Measurements from ENCODE around the gene TNPO2. TPM values are rescaled to one million over a fixed set of nuclear protein-coding genes. Genes with fewer than 3 reads are reported as not detected.

Gene TNPO2
- total and polyA plus RNA-seq, 2 experiments from 2014 or later, result 37.1 to 83.0 TPM

DNA sequence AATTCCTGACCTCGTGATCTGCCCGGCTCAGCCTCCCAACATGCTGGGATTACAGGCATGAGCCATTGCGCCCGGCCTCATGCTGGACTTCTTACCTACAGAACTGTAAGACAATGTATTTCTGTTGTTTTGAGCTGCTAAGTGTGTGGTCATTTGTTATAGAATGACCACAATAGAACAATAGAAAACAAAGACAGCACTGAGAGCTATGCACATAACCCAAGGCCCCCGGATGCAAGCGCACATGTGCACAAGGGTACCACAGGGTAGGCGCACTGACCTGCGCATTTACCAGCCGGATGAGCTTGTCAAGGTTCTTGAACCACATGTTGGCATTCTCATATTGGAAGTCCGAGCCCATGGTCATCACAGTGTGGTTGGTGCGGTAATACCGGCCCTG lies 62.8 kb downstream of the TNPO2 start (continued):
- TF ChIP-seq, protein P1, sequence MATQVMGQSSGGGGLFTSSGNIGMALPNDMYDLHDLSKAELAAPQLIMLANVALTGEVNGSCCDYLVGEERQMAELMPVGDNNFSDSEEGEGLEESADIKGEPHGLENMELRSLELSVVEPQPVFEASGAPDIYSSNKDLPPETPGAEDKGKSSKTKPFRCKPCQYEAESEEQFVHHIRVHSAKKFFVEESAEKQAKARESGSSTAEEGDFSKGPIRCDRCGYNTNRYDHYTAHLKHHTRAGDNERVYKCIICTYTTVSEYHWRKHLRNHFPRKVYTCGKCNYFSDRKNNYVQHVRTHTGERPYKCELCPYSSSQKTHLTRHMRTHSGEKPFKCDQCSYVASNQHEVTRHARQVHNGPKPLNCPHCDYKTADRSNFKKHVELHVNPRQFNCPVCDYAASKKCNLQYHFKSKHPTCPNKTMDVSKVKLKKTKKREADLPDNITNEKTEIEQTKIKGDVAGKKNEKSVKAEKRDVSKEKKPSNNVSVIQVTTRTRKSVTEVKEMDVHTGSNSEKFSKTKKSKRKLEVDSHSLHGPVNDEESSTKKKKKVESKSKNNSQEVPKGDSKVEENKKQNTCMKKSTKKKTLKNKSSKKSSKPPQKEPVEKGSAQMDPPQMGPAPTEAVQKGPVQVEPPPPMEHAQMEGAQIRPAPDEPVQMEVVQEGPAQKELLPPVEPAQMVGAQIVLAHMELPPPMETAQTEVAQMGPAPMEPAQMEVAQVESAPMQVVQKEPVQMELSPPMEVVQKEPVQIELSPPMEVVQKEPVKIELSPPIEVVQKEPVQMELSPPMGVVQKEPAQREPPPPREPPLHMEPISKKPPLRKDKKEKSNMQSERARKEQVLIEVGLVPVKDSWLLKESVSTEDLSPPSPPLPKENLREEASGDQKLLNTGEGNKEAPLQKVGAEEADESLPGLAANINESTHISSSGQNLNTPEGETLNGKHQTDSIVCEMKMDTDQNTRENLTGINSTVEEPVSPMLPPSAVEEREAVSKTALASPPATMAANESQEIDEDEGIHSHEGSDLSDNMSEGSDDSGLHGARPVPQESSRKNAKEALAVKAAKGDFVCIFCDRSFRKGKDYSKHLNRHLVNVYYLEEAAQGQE (IDR thresholded peaks at IDR 0.05; ENCODE audit: unreplicated experiment), result no peak
- TF ChIP-seq STAT1 (IDR thresholded peaks at IDR 0.05; ENCODE audit: unreplicated experiment) (no peak), JUNB (IDR thresholded peaks at IDR 0.05; ENCODE audit: unreplicated experiment) (no peak), CREB1 (CRISPR knock-in tag; IDR thresholded peaks at IDR 0.05; ENCODE audit: low read depth) (no peak), POLR2AphosphoS5 (IDR thresholded peaks at IDR 0.05; ENCODE audit: low read depth) (no peak), ZNF114 (CRISPR knock-in tag; IDR thresholded peaks at IDR 0.05) (no peak), EZH2 (IDR thresholded peaks at IDR 0.05; ENCODE audit: low read depth, unreplicated experiment) (no peak), EZH2phosphoT487 (IDR thresholded peaks at IDR 0.05; ENCODE audit: unreplicated experiment) (no peak), NANOG (IDR thresholded peaks at IDR 0.05; ENCODE audit: borderline replicate concordance) (no peak), ZNF331 (CRISPR knock-in tag; IDR thresholded peaks at IDR 0.05; ENCODE audit: low read depth) (no peak)
- TF ChIP-seq, protein P2, sequence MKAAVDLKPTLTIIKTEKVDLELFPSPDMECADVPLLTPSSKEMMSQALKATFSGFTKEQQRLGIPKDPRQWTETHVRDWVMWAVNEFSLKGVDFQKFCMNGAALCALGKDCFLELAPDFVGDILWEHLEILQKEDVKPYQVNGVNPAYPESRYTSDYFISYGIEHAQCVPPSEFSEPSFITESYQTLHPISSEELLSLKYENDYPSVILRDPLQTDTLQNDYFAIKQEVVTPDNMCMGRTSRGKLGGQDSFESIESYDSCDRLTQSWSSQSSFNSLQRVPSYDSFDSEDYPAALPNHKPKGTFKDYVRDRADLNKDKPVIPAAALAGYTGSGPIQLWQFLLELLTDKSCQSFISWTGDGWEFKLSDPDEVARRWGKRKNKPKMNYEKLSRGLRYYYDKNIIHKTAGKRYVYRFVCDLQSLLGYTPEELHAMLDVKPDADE (IDR thresholded peaks at IDR 0.05), result no peak
- TF ChIP-seq, protein P3, sequence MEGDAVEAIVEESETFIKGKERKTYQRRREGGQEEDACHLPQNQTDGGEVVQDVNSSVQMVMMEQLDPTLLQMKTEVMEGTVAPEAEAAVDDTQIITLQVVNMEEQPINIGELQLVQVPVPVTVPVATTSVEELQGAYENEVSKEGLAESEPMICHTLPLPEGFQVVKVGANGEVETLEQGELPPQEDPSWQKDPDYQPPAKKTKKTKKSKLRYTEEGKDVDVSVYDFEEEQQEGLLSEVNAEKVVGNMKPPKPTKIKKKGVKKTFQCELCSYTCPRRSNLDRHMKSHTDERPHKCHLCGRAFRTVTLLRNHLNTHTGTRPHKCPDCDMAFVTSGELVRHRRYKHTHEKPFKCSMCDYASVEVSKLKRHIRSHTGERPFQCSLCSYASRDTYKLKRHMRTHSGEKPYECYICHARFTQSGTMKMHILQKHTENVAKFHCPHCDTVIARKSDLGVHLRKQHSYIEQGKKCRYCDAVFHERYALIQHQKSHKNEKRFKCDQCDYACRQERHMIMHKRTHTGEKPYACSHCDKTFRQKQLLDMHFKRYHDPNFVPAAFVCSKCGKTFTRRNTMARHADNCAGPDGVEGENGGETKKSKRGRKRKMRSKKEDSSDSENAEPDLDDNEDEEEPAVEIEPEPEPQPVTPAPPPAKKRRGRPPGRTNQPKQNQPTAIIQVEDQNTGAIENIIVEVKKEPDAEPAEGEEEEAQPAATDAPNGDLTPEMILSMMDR (conservative IDR thresholded peaks at IDR 0.05; ENCODE audit: low read depth in 2 of 2), result no peak

DNA sequence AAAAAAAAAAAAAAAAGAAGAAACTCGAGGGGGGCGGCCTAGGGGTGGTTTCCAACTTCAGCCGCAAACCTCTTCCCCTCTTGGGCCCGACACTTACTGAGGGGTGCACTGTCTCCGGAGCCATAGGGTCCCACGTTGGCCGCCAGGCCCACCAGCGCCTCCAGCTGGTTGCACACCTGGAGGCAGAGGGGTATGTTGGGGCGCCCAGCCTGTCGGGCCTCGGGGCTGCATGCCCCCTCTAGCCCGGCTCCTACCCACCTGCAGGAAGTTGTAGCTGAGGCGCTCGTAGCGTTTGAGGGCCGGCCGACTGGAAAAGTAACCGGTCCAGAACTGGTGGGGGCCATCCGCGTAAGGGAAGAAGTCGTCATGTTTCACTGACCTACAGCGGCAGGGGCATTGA lies 65.8 kb downstream of the TNPO2 start:
- no peak overlapping the region for H3K4me3 Mint-ChIP-seq
- no peaks in the 10 kb centered on the region for H3K79me2 ChIP-seq (replicated peaks; ENCODE audit: insufficient read depth)
- peaks cover 13% of the 10 kb centered on the region; the same call in 1 of the 2 replicates for H3K36me3 ChIP-seq (ENCODE audit: insufficient read depth)
- H3K4me1 Mint-ChIP-seq, result peaks cover 6% of the 10 kb centered on the region; the same call in 2 of the 3 replicates
- TF ChIP-seq JUNB (IDR thresholded peaks at IDR 0.05; ENCODE audit: unreplicated experiment) (no peak), ZNF114 (CRISPR knock-in tag; IDR thresholded peaks at IDR 0.05) (no peak)
- TF ChIP-seq, protein P1 (IDR thresholded peaks at IDR 0.05; ENCODE audit: unreplicated experiment), result no peak
- TF ChIP-seq, protein P3 (conservative IDR thresholded peaks at IDR 0.05; ENCODE audit: low read depth in 2 of 2), result peak; percentile 37 to 50
- H3K9me2 ChIP-seq (ENCODE audit: insufficient read depth), result no peaks in the 10 kb centered on the region
- no peak overlapping the region for H3K27ac Mint-ChIP-seq
- H2AFZ ChIP-seq, result no peak overlapping the region
- peaks cover 13% of the 10 kb centered on the region for H3F3A ChIP-seq (replicated peaks; ENCODE audit: low read depth)
- no peaks in the 10 kb centered on the region; the same call in 1 of the 2 replicates for H4K20me1 ChIP-seq (replicated peaks; ENCODE audit: insufficient read depth)
- no peak overlapping the region for H3K4me3 ChIP-seq
- H3K27me3 ChIP-seq (ENCODE audit: insufficient read depth), result no peaks in the 10 kb centered on the region
- H3K36me3 Mint-ChIP-seq (ENCODE audit: low read depth), result peaks cover 55% of the 10 kb centered on the region
- ATAC-seq (no peak), DNase-seq (ENCODE audit: low spot score) (no peak)
- H3K27me3 Mint-ChIP-seq (ENCODE audit: insufficient read depth, low read depth, poor library complexity), result peaks cover 4% of the 10 kb centered on the region
- H3K9me3 Mint-ChIP-seq, result no peaks in the 10 kb centered on the region
- no peaks in the 10 kb centered on the region for H3K4me1 ChIP-seq (ENCODE audit: insufficient read depth)
- no peak overlapping the region for H3K27ac ChIP-seq (ENCODE audit: low read depth)
- H3K4me2 ChIP-seq, result no peak overlapping the region

Data from GM23338 (cell line).